OCI-LY1 (cell line): ENCODE results near the gene NAALADL1.

ENCODE experiments used
- CTCF ChIP-seq: fragments of 200-600 bp; sonication (generic), shearing (Covaris generic); IDR thresholded peaks from 2 replicates; pipeline ENCODE4 v1.5.1; 2017; ENCODE audit warnings: mild to moderate bottlenecking, antibody characterized with exemption, low read length, moderate library complexity, mixed read lengths
- EZH2 ChIP-seq: fragments of 200-600 bp; sonication (generic), shearing (Covaris generic); IDR thresholded peaks from 2 replicates; pipeline ENCODE4 v1.8.0; 2017; ENCODE audit warnings: borderline replicate concordance, mixed run types, mild to moderate bottlenecking, antibody characterized with exemption, low read length, moderate library complexity, mixed read lengths

- TF ChIP-seq CTCF, result no peak
- TF ChIP-seq EZH2, result no peak
Observed at GRCh38 chr11:65053827-65054508, 4.4 kb downstream of the NAALADL1 start.
